ENCODE data around the gene APELA.
"Not testable (repeated sequence)": the region's sequence is repeated elsewhere in the genome, so short reads cannot be mapped to it uniquely, and the experiment has no call there.

The APELA gene

GRCh38 chr4:164927101-164927500 is 50.1 kb downstream of the APELA start:
- DNase-seq: not testable (repeated sequence)

GRCh38 chr4:164930647-164931046 is 53.7 kb downstream of the APELA start:
- DNase-seq: no peak

- no peak for DNase-seq
These were observed 54.8 kb downstream of the APELA start for GRCh38 chr4:164931551-164932324.

GRCh38 chr4:164933244-164933643 is 56.3 kb downstream of the APELA start:
- no peak for DNase-seq

- no peak for DNase-seq
These were observed 58.4 kb downstream of the APELA start for GRCh38 chr4:164935363-164935762.

- DNase-seq: not testable (repeated sequence)
These were observed 59.1 kb downstream of the APELA start for GRCh38 chr4:164935865-164936606.

GRCh38 chr4:164937576-164938270 is 60.7 kb downstream of the APELA start:
- DNase-seq: no peak

GRCh38 chr4:164943192-164943591 is 66.2 kb downstream of the APELA start:
- no peak for DNase-seq

- DNase-seq: no peak
These were observed 68.2 kb downstream of the APELA start for GRCh38 chr4:164945146-164945545.

- no peak for DNase-seq
These were observed 69.8 kb downstream of the APELA start for GRCh38 chr4:164946810-164947209.

Data from retina (tissue), 1 donor.